Small intestine (tissue), 7 donors: ENCODE data around the gene SPCS1. TPM values are rescaled to one million over a fixed set of nuclear protein-coding genes. Genes with fewer than 3 reads are reported as not detected.

Experiments used
- DNase-seq, 2 donors: peaks; one replicate each; pipeline versions ENCODE4 v3.0.0 to v3.0.0-alpha.2; 2013
- FAIRE-seq: peaks from 2 replicates; lab custom pipeline; 2012; peaks lifted over from hg19 to GRCh38; lab: Jason Lieb, UNC
- H3K27ac ChIP-seq, 3 donors: one replicate each; pipeline ENCODE4 v1.5.1; 2013; ENCODE audit warnings: low read length in 2 of 3, mild to moderate bottlenecking in 2 of 3, control low read depth in 1 of 3, inconsistent platforms in 1 of 3, low read depth in 1 of 3, moderate library complexity in 1 of 3
- H3K27me3 ChIP-seq, 3 donors: one replicate each; pipeline ENCODE4 v1.6.1; 2013; ENCODE audit warnings: low read length in 3 of 3, inconsistent platforms in 1 of 3; ENCODE audit not compliant: control insufficient read depth in 3 of 3, insufficient read depth in 3 of 3
- H3K36me3 ChIP-seq, 3 donors: one replicate each; pipeline ENCODE4 v1.6.1; 2013; ENCODE audit warnings: low read length in 3 of 3, inconsistent platforms in 1 of 3, low read depth in 1 of 3, mild to moderate bottlenecking in 1 of 3, moderate library complexity in 1 of 3; ENCODE audit not compliant: control insufficient read depth in 3 of 3, insufficient read depth in 2 of 3
- H3K4me1 ChIP-seq, 3 donors: one replicate each; pipeline ENCODE4 v1.6.1; 2013; ENCODE audit warnings: low read length in 2 of 3, inconsistent platforms in 1 of 3, low read depth in 1 of 3, mild to moderate bottlenecking in 1 of 3, moderate library complexity in 1 of 3; ENCODE audit not compliant: control insufficient read depth in 3 of 3, insufficient read depth in 2 of 3
- H3K4me3 ChIP-seq, 3 donors: one replicate each; pipeline ENCODE4 v1.5.1; 2013; ENCODE audit warnings: low read length in 3 of 3, control low read depth in 1 of 3, inconsistent platforms in 1 of 3, low read depth in 1 of 3, mild to moderate bottlenecking in 1 of 3, moderate library complexity in 1 of 3
- H3K9me3 ChIP-seq, 2 donors: one replicate each; pipeline ENCODE4 v1.6.1; 2013; ENCODE audit warnings: low read depth in 1 of 2, low read length in 1 of 2; ENCODE audit not compliant: control insufficient read depth in 2 of 2, insufficient read depth in 1 of 2
- WGBS, 3 donors: extraction: QIAGEN DNeasy Blood & Tissue Kit; methylation state at CpG; one replicate each; pipeline ENCODE4 v1.1.7; 2013; 5-methylcytosine and 5-hydroxymethylcytosine counted together
- polyA plus RNA-seq, 4 donors: library from polyadenylated mRNA; stranded (reverse) in 3 of 4; unstranded in 1 of 4; fragments of 200-250 nt in 3 of 4; fragments of 120-200 nt in 1 of 4; gene quantifications; one replicate each; pipeline versions ENCODE4 v1.2.1 to v1.2.3, GENCODE V29; 2013
- donor health status: healthy with polysubstance abuse.
- donor health status: control.
- donor health status: control.
- donor health status: Bipolar disorder and iron deficiency.
- donor health status: healthy.

Gene SPCS1
- polyA plus RNA-seq, 4 donors: 90.6 to 215 (median 153) TPM

GRCh38 chr3:52685709-52686691 lies 19.9 kb upstream of the SPCS1 start, which contains the start of the genes GNL3 and PBRM1:
GNL3 (plus strand) TSS chr3:52686032; CDS start chr3:52686093, 61 bp downstream.
PBRM1 (minus strand) TSS chr3:52685913.
- Histone ChIP-seq H3K4me1 (peaks cover 2 to 28% (median 2%) of the 10 kb centered on the region in 3 donors), H3K9me3 (no peaks in the 10 kb centered on the region), H3K27ac (peak within 1 kb of the TSS; percentile 88 to 99 (median 98)), H3K27me3 (no peaks in the 10 kb centered on the region), H3K36me3 (peaks cover 6 to 21% (median 16%) of the 10 kb centered on the region in 3 donors), H3K4me3 (peak within 1 kb of the TSS; percentile 66 to 96 (median 87))
- 0 to 1% (median 1%) methylated on average over 74 to 82 of the region's 82 CpGs for WGBS, 3 donors
- DNase-seq (peak; percentile 96 to 99), FAIRE-seq (no peak)

- Histone ChIP-seq H3K4me1 (peaks cover 0 to 12% (median 2%) of the 10 kb centered on the region in 3 donors), H3K27ac (no peak overlapping the region)
Measured at GRCh38 chr3:52688266-52688665, 17.6 kb upstream of the SPCS1 start.

GRCh38 chr3:52689151-52689550 lies 16.8 kb upstream of the SPCS1 start:
- Histone ChIP-seq H3K36me3 (peaks cover 15 to 42% (median 30%) of the 10 kb centered on the region in 3 donors), H3K4me3 (no peak overlapping the region), H3K27me3 (no peaks in the 10 kb centered on the region), H3K9me3 (no peaks in the 10 kb centered on the region), H3K4me1 (peaks cover 0 to 9% (median 2%) of the 10 kb centered on the region in 3 donors), H3K27ac (no peak overlapping the region)
- WGBS, 3 donors: 71 to 76% (median 74%) methylated on average over 3 of the region's 3 CpGs
- DNase-seq: no peak
- FAIRE-seq: no peak

More at GRCh38 chr3:52688266-52688665, 17.6 kb upstream of the SPCS1 start:
- DNase-seq (no peak), FAIRE-seq (no peak)
- peaks cover 13 to 36% (median 25%) of the 10 kb centered on the region in 3 donors for H3K36me3 ChIP-seq
- no peak overlapping the region for H3K4me3 ChIP-seq
- no peaks in the 10 kb centered on the region for H3K9me3 ChIP-seq
- no peaks in the 10 kb centered on the region for H3K27me3 ChIP-seq
- WGBS, 3 donors: 56 to 73% (median 61%) methylated on average over 6 of the region's 6 CpGs

- H3K4me3 ChIP-seq: no peak overlapping the region
- no peaks in the 10 kb centered on the region for H3K9me3 ChIP-seq
- no peak overlapping the region for H3K27ac ChIP-seq
- H3K36me3 ChIP-seq: peaks cover 15 to 42% (median 34%) of the 10 kb centered on the region in 3 donors
- 96 to 97% (median 96%) methylated on average over 2 of the region's 2 CpGs for WGBS, 3 donors
- no peaks in the 10 kb centered on the region for H3K27me3 ChIP-seq
- peaks cover 0 to 5% (median 2%) of the 10 kb centered on the region in 3 donors for H3K4me1 ChIP-seq
- FAIRE-seq (no peak), DNase-seq (no peak)
Measured at GRCh38 chr3:52690560-52690959, 15.3 kb upstream of the SPCS1 start.

- Histone ChIP-seq H3K27me3 (no peaks in the 10 kb centered on the region), H3K27ac (no peak overlapping the region), H3K4me3 (no peak overlapping the region), H3K36me3 (peaks cover 25 to 41% (median 30%) of the 10 kb centered on the region in 3 donors), H3K9me3 (no peaks in the 10 kb centered on the region), H3K4me1 (no peaks in the 10 kb centered on the region)
- DNase-seq: no peak
- FAIRE-seq: no peak
Measured at GRCh38 chr3:52693071-52693470, 12.8 kb upstream of the SPCS1 start.

- no peak for DNase-seq
- no peak overlapping the region for H3K27ac ChIP-seq
- 74 to 89% (median 78%) methylated on average over 7 of the region's 7 CpGs for WGBS, 3 donors
- H3K4me3 ChIP-seq: no peak overlapping the region
- no peak for FAIRE-seq
- H3K9me3 ChIP-seq: no peaks in the 10 kb centered on the region
- no peaks in the 10 kb centered on the region for H3K4me1 ChIP-seq
- H3K27me3 ChIP-seq: no peaks in the 10 kb centered on the region
- H3K36me3 ChIP-seq: peaks cover 19 to 31% (median 25%) of the 10 kb centered on the region in 3 donors
Measured at GRCh38 chr3:52694528-52695189, 11.2 kb upstream of the SPCS1 start.

GRCh38 chr3:52695798-52696671 lies 9.9 kb upstream of the SPCS1 start:
- H3K27me3 ChIP-seq: no peaks in the 10 kb centered on the region
- DNase-seq (no peak), FAIRE-seq (no peak)
- no peaks in the 10 kb centered on the region for H3K9me3 ChIP-seq
- no peak overlapping the region for H3K27ac ChIP-seq
- WGBS, 3 donors: 80 to 87% (median 82%) methylated on average over 4 of the region's 4 CpGs
- no peak overlapping the region for H3K4me3 ChIP-seq
- H3K36me3 ChIP-seq: peaks cover 18 to 26% (median 19%) of the 10 kb centered on the region in 3 donors
- H3K4me1 ChIP-seq: no peaks in the 10 kb centered on the region
